Sigmoid colon (tissue), 7 donors: ENCODE data around the gene C2orf66. TPM values are rescaled to one million over a fixed set of nuclear protein-coding genes. Genes with fewer than 3 reads are reported as not detected.

ENCODE experiments used
- DNase-seq: peaks from one replicate; pipeline ENCODE4 v3.0.0-alpha.2; 2019
- H3K27ac ChIP-seq, 4 donors: fragments of 200-600 bp; sonication (generic); one replicate each; pipeline ENCODE4 v1.5.1; 2016 to 2019; ENCODE audit warnings: mild to moderate bottlenecking in 1 of 4
- H3K27me3 ChIP-seq, 3 donors: fragments of 200-600 bp; sonication (generic); one replicate each; pipeline ENCODE4 v1.5.1; 2019; ENCODE audit warnings: mild to moderate bottlenecking in 1 of 3
- H3K36me3 ChIP-seq, 4 donors: fragments of 200-600 bp; sonication (generic); one replicate each; pipeline ENCODE4 v1.5.1; 2016 to 2019
- H3K4me1 ChIP-seq, 4 donors: fragments of 200-600 bp; sonication (generic); one replicate each; pipeline ENCODE4 v1.5.1; 2017 to 2019
- H3K4me3 ChIP-seq, 4 donors: fragments of 200-600 bp; sonication (generic); one replicate each; pipeline ENCODE4 v1.5.1; 2017 to 2019; ENCODE audit warnings: mild to moderate bottlenecking in 2 of 4, moderate library complexity in 1 of 4
- H3K9me3 ChIP-seq, 4 donors: fragments of 200-600 bp in 3 of 4; sonication (generic) in 3 of 4; one replicate each; pipeline versions ENCODE4 v1.5.1 to v1.6.1; 2013 to 2019
- CTCF ChIP-seq, 4 experiments: fragments of 450-650 bp in 3 of 4; fragments of 200-600 bp in 1 of 4; IDR thresholded peaks; one replicate each; pipeline ENCODE4 v1.5.1; 2016 to 2019; ENCODE audit warnings: antibody characterized with exemption in 4 of 4, mild to moderate bottlenecking in 3 of 4, moderate library complexity in 2 of 4
- EP300 ChIP-seq, 4 donors: sonication (generic); formaldehyde crosslinking; IDR thresholded peaks; one replicate each; pipeline ENCODE4 v1.6.1; 2017; ENCODE audit warnings: antibody characterized with exemption in 4 of 4
- POLR2A ChIP-seq, 2 donors: fragments of 450-650 bp; IDR thresholded peaks; one replicate each; pipeline ENCODE4 v1.6.1; 2016; ENCODE audit warnings: antibody characterized with exemption in 2 of 2, mild to moderate bottlenecking in 2 of 2, moderate library complexity in 2 of 2
- POLR2AphosphoS5 ChIP-seq, 4 donors: sonication (generic); formaldehyde crosslinking; IDR thresholded peaks; one replicate each; pipeline ENCODE4 v1.6.1; 2017; ENCODE audit warnings: antibody characterized with exemption in 4 of 4
- WGBS, 2 donors: extraction: QIAGEN DNeasy Blood & Tissue Kit; methylation state at CpG; one replicate each; pipeline ENCODE4 v1.1.7; 2013; 5-methylcytosine and 5-hydroxymethylcytosine counted together
- intact Hi-C: fragments of 100-400 bp; cut with DNase I; formaldehyde crosslinking; loops from one replicate; pipeline ENCODE4 v1.15.1; 2023
- polyA plus RNA-seq, 3 donors: library from polyadenylated mRNA; stranded (reverse); fragments of 200-250 nt; gene quantifications; one replicate each; pipeline ENCODE4 v1.2.3, GENCODE V29; 2013
- total RNA-seq, 4 donors: library from RNA; depleted of rRNA; stranded (reverse); fragments of >200 nt; gene quantifications; one replicate each; pipeline ENCODE4 v1.1.0, GENCODE V29; 2016
- donor health status: healthy with polysubstance abuse.
- donor health status: Bipolar disorder and iron deficiency.
- donor health status: healthy.

The C2orf66 gene
- total and polyA plus RNA-seq, 7 donors = 0.03 TPM; not detected in 6

DNA sequence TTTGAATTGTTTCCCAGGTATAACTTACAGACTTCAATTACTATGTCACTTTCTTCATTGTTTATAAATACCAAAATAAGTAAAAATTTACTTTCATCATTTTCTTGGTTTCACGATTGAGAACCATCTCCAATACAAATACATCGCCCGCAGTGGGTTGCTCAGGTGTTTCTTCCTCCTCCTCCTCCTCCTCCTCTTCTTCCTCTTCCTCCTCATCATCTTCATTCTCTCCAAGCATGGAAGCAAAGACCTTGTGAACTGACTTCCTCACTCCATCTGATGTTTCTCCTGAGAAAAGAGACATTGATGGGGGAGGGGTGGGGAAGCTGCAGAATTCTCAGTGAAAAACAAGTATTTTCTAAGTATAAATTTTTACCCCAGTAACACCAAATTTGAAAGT lies 16.3 kb downstream of the C2orf66 start:
- no peak overlapping the region for H3K27ac ChIP-seq
- H3K9me3 ChIP-seq = no peaks in the 10 kb centered on the region
- no peak for DNase-seq
- TF ChIP-seq EP300 (IDR thresholded peaks at IDR 0.05) = no peak
- H3K36me3 ChIP-seq = peaks cover 0 to 97% (median 24%) of the 10 kb centered on the region in 4 donors
- intact Hi-C loops = loop anchor here (10.0 kb wide), 1 partner anchor 612 kb away; no protein-coding TSS in a partner anchor
- H3K27me3 ChIP-seq = no peaks in the 10 kb centered on the region
- peaks cover 0 to 12% (median 5%) of the 10 kb centered on the region in 4 donors for H3K4me1 ChIP-seq
- H3K4me3 ChIP-seq = no peak overlapping the region
- 95 to 98% methylated on average over 3 of the region's 3 CpGs for WGBS, 2 donors

DNA sequence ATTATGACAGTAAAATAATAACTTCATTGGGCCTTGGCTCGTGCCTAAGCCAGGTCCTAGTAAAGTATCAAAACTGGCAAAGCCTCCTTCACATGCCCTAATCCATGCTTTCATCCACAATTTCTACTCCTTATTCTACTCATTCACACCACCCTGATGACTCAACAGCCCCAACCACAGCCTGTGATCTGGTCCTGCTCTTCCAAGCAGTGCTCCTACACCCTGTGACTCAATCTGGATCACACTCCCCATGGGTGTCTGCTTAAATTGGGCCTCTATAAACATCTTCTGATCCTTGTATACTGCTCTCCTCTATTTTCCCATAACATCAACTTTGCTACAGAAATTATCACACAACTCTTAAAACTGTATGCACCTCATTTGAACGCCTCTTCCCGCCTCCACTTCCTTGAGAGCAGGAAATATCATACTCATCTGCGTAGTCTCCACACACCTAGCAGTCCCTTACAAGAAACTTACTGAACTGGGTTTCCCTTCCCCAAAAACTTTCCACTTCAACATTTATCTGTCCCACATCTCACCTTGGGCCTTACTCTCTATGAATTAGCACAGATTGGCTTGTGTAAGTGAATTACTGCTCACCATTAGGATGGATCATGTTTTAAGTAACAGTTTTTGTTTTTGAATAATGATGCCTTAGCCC lies 25.6 kb downstream of the C2orf66 start:
- no peak overlapping the region for H3K27ac ChIP-seq
- DNase-seq = no peak
- intact Hi-C loops = no loop called here
- no peaks in the 10 kb centered on the region for H3K9me3 ChIP-seq
- 84 to 93% methylated on average over 4 of the region's 4 CpGs for WGBS, 2 donors
- no peak overlapping the region for H3K4me3 ChIP-seq
- no peaks in the 10 kb centered on the region for H3K27me3 ChIP-seq
- TF ChIP-seq POLR2AphosphoS5 (IDR thresholded peaks at IDR 0.05) = no peak
- TF ChIP-seq POLR2A (IDR thresholded peaks at IDR 0.05) = no peak
- TF ChIP-seq CTCF (IDR thresholded peaks at IDR 0.05) = no peak
- TF ChIP-seq EP300 (IDR thresholded peaks at IDR 0.05) = no peak
- no peaks in the 10 kb centered on the region for H3K4me1 ChIP-seq
- peaks cover 12 to 96% (median 42%) of the 10 kb centered on the region in 4 donors for H3K36me3 ChIP-seq

DNA sequence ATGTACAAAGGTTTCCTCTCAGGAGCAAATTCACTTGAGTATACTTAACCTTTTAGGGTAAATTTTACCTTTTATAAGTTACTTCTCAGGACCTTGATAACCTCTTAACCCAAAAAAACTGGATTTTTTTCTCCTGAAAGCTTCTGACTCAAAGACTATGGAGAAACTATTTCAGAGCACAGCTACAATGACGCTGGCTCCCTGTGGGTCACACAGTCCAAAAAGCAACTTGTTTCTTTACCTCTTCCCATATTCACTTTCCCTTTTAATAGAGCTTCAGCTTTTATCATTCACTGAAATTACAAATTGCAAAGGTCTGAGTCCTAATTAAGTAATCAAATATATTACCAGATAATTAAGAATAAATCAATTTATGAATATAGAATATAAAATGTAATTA lies 42.1 kb downstream of the C2orf66 start:
- H3K4me3 ChIP-seq = no peak overlapping the region
- TF ChIP-seq CTCF (IDR thresholded peaks at IDR 0.05) (no peak), EP300 (IDR thresholded peaks at IDR 0.05) (no peak), POLR2A (IDR thresholded peaks at IDR 0.05) (no peak), POLR2AphosphoS5 (IDR thresholded peaks at IDR 0.05) (no peak)
- peaks cover 0 to 95% (median 15%) of the 10 kb centered on the region in 4 donors for H3K36me3 ChIP-seq
- no peak overlapping the region for H3K27ac ChIP-seq
- H3K4me1 ChIP-seq = no peaks in the 10 kb centered on the region
- intact Hi-C loops = no loop called here
- WGBS, 2 donors = 93 to 100% methylated on average over 1 of the region's 1 CpG
- H3K9me3 ChIP-seq = no peaks in the 10 kb centered on the region
- H3K27me3 ChIP-seq = no peaks in the 10 kb centered on the region
- DNase-seq = no peak

- intact Hi-C loops = no loop called here
- no peak for DNase-seq
These were observed 49.8 kb downstream of the C2orf66 start for GRCh38 chr2:196759378-196759706.

More at GRCh38 chr2:196759378-196759706, 49.8 kb downstream of the C2orf66 start:
- Histone ChIP-seq H3K9me3 (peaks cover 0 to under 1% (median 0%) of the 10 kb centered on the region in 4 donors), H3K4me1 (no peaks in the 10 kb centered on the region), H3K27ac (no peak overlapping the region), H3K36me3 (peaks cover 0 to 22% (median 5%) of the 10 kb centered on the region in 4 donors), H3K4me3 (no peak overlapping the region), H3K27me3 (no peaks in the 10 kb centered on the region)
- WGBS, 2 donors = 73 to 83% methylated on average over 5 of the region's 5 CpGs
- TF ChIP-seq CTCF (IDR thresholded peaks at IDR 0.05) (no peak), EP300 (IDR thresholded peaks at IDR 0.05) (no peak), POLR2AphosphoS5 (IDR thresholded peaks at IDR 0.05) (no peak), POLR2A (IDR thresholded peaks at IDR 0.05) (no peak)
